K562 (cell line): Measurements from ENCODE around the gene IRF4.

ENCODE experiments used
- ATF2 ChIP-seq: sonication (generic); formaldehyde crosslinking; IDR thresholded peaks from 2 replicates; pipeline ENCODE4 v1.8.1; 2022; ENCODE audit warnings: missing genetic modification reagents
- CHD1 ChIP-seq: fragments of 200-600 bp; sonication (generic); IDR thresholded peaks from one replicate; pipeline ENCODE4 v1.6.1; 2012; ENCODE audit warnings: mild to moderate bottlenecking, moderate library complexity, low read length, inconsistent platforms
- DPF2 ChIP-seq: fragments of 450-650 bp; IDR thresholded peaks from 2 replicates; pipeline ENCODE4 v1.6.1; 2016
- EP300 ChIP-seq: IDR thresholded peaks from 2 replicates; pipeline ENCODE4 v1.6.1; 2012; ENCODE audit warnings: low read length, improper control_type of control experiment
- ID3 ChIP-seq, 2 experiments: fragments of 250-450 bp in 1 of 2; fragments of 450-650 bp in 1 of 2; sonication (Bioruptor Pico) in 1 of 2; IDR thresholded peaks; 2 replicates each; pipeline versions ENCODE4 v1.6.1 to v1.8.0; 2016 to 2021; ENCODE audit warnings: mild to moderate bottlenecking in 2 of 2, moderate library complexity in 2 of 2, missing compliant biosample characterization in 1 of 2, missing genetic modification characterization in 1 of 2
- MAX ChIP-seq: sonication (generic); formaldehyde crosslinking; IDR thresholded peaks from 2 replicates; pipeline ENCODE4 v1.9.0; 2022; ENCODE audit warnings: mild to moderate bottlenecking, missing genetic modification reagents
- POU5F1 ChIP-seq: fragments of 150-350 bp; IDR thresholded peaks from 2 replicates; pipeline ENCODE4 v1.6.1; 2014; ENCODE audit warnings: borderline replicate concordance, low read length, low read depth, mild to moderate bottlenecking; ENCODE audit not compliant: partially characterized antibody
- RAD21 ChIP-seq, 2 experiments: fragments of 250-450 bp in 1 of 2; fragments of 450-650 bp in 1 of 2; sonication (Bioruptor Pico) in 1 of 2; formaldehyde crosslinking in 1 of 2; IDR thresholded peaks in 1 of 2; conservative IDR thresholded peaks in 1 of 2; 2 replicates each; pipeline versions ENCODE4 v1.4.0 to v1.8.0; 2020 to 2022; ENCODE audit warnings: mild to moderate bottlenecking in 2 of 2, moderate library complexity in 1 of 2
- RBM22 ChIP-seq: fragments of 200-400 bp; formaldehyde crosslinking; IDR thresholded peaks from 2 replicates; pipeline ENCODE4 v1.6.1; 2018; ENCODE audit warnings: low read length, low read depth; ENCODE audit not compliant: poor library complexity, severe bottlenecking
- ZC3H11A ChIP-seq: IDR thresholded peaks from 2 replicates; pipeline ENCODE4 v1.6.1; 2012; ENCODE audit warnings: low read depth, low read length, improper control_type of control experiment

GRCh38 chr6:343226-343935 lies 48.2 kb upstream of the IRF4 start:
- TF ChIP-seq RBM22 (no peak), RAD21 (CRISPR knock-in tag; conservative IDR thresholded peaks at IDR 0.05 in 1 of 2, IDR thresholded peaks at IDR 0.05 in 1 of 2) (no peak), MAX (no peak), DPF2 (no peak), EP300 (no peak), CHD1 (no peak), ATF2 (no peak), ID3 (CRISPR knock-in tag; IDR thresholded peaks at IDR 0.05) (no peak), ID3 (tag; IDR thresholded peaks at IDR 0.05) (no peak), ZC3H11A (no peak), POU5F1 (no peak)
